ENCODE data around the gene PRKAG2. TPM values are rescaled to one million over a fixed set of nuclear protein-coding genes. Genes with fewer than 3 reads are reported as not detected.

The PRKAG2 gene
- total and polyA plus RNA-seq, 2 of the 13 experiments (the other 11 are each of a cell fraction or from before 2014, with no cell fraction given): 0.90 to 1.3 TPM

DNA sequence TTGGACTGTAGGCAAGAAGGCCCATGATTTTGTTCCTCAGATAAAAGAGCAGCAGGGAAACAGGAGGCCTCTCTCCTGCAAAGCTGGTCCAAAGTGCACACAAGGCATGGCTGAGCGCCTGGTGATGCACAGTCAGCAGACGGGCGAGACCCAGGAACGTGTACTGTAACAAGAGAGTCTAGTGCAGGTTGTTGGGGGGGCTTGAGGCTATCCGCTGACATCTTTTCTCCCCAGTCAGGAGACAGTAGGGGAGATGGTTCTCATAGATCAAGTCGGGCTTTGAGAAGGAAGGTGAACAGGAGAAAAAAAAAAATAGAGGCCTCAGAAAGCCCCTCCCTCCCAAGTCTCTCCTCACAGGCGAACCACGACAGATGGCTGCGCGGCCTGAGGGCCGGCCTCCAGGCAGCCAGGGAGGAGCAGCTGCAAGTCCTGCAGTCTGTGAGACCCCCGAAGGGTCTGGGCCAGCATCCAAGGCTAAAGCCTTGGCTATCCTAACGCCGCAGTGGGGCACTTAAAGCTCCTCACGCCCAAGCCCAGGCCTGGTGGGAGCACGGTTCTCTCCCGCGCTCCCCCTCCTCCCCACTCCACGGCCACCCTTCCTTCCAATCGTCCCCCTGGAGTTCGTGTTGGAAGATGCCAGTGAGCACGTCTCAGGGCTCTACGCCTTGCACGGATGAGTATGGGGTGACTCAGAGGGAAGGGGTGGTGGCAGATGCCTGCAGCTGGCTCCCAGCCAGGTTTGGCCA is 68.3 kb downstream of the PRKAG2 start (continued):
- TF ChIP-seq ZBTB37 (CRISPR knock-in tag; IDR thresholded peaks at IDR 0.05): no peak
- TF ChIP-seq FOXA1 (IDR thresholded peaks at IDR 0.05): no peak
- TF ChIP-seq FOXA1 (CRISPR knock-in tag; IDR thresholded peaks at IDR 0.05): 0 out of 2 replicates have a peak, but pooled peaks have one; percentile 17
- no peak for TF ChIP-seq TP53 (CRISPR knock-in tag; conservative IDR thresholded peaks at IDR 0.05)
- no peak for TF ChIP-seq KAT2B (IDR thresholded peaks at IDR 0.05; ENCODE audit: borderline replicate concordance, low read depth, low read length)
- TF ChIP-seq ZNF552 (CRISPR knock-in tag; IDR thresholded peaks at IDR 0.05; ENCODE audit: borderline replicate concordance): no peak
- no peak for TF ChIP-seq GATAD1 (CRISPR knock-in tag; IDR thresholded peaks at IDR 0.05)
- TF ChIP-seq CTCF (CRISPR knock-in tag; IDR thresholded peaks at IDR 0.05): no peak
- TF ChIP-seq KDM5A (IDR thresholded peaks at IDR 0.05; ENCODE audit: borderline replicate concordance, low read length): no peak
- TF ChIP-seq NCOR1 (IDR thresholded peaks at IDR 0.05; ENCODE audit: borderline replicate concordance, low read length): 0 out of 2 replicates have a peak, but pooled peaks have one; percentile 39
- TF ChIP-seq ZNF644 (CRISPR knock-in tag; IDR thresholded peaks at IDR 0.05; ENCODE audit: low read depth): peak; percentile 51; the same call in 1 of the 2 replicates
- no peak for TF ChIP-seq REXO4 (CRISPR knock-in tag; IDR thresholded peaks at IDR 0.05; ENCODE audit: borderline replicate concordance)
- TF ChIP-seq ZNF275 (CRISPR knock-in tag; IDR thresholded peaks at IDR 0.05; ENCODE audit: borderline replicate concordance): no peak
- TF ChIP-seq E2F1 (CRISPR knock-in tag; IDR thresholded peaks at IDR 0.05): no peak
- TF ChIP-seq SP2 (CRISPR knock-in tag; IDR thresholded peaks at IDR 0.05): no peak
- TF ChIP-seq PHF21A (CRISPR knock-in tag; IDR thresholded peaks at IDR 0.05): no peak
- no peak for TF ChIP-seq ZXDC (CRISPR knock-in tag; IDR thresholded peaks at IDR 0.05)
- no peak for TF ChIP-seq KLF11 (CRISPR knock-in tag; IDR thresholded peaks at IDR 0.05)
- no peak for TF ChIP-seq ZFP90 (CRISPR knock-in tag; IDR thresholded peaks at IDR 0.05; ENCODE audit: borderline replicate concordance)
